Aorta (tissue), 5 donors: ENCODE data around the gene GRM4. TPM values are rescaled to one million over a fixed set of nuclear protein-coding genes. Genes with fewer than 3 reads are reported as not detected.
"Not testable (repeated sequence)": the region's sequence is repeated elsewhere in the genome, so short reads cannot be mapped to it uniquely, and the experiment has no call there.

Experiments
- ATAC-seq: fragments of 200-7000 bp; cut with Tn5 transposase; one replicate; pipeline ENCODE4 v1.9.1; 2022; ENCODE audit warnings: moderate library complexity; ENCODE audit not compliant: low FRiP score
- DNase-seq, 2 donors: peaks; one replicate each; pipeline ENCODE4 v3.0.0-alpha.2; 2020
- H3K27ac ChIP-seq, 2 donors: one replicate each; pipeline ENCODE4 v1.5.1; 2013; ENCODE audit warnings: low read length in 2 of 2, mild to moderate bottlenecking in 2 of 2, moderate library complexity in 2 of 2, control low read depth in 1 of 2, inconsistent platforms in 1 of 2, low read depth in 1 of 2
- H3K27me3 ChIP-seq, 2 donors: one replicate each; pipeline ENCODE4 v1.6.1; 2013; ENCODE audit warnings: control low read depth in 1 of 2, low read length in 1 of 2, mild to moderate bottlenecking in 1 of 2, moderate library complexity in 1 of 2; ENCODE audit not compliant: insufficient read depth in 2 of 2, control insufficient read depth in 1 of 2
- H3K36me3 ChIP-seq, 2 donors: one replicate each; pipeline ENCODE4 v1.6.1; 2013; ENCODE audit warnings: control low read depth in 1 of 2, low read length in 1 of 2, mild to moderate bottlenecking in 1 of 2; ENCODE audit not compliant: insufficient read depth in 2 of 2, control insufficient read depth in 1 of 2
- H3K4me1 ChIP-seq, 2 donors: one replicate each; pipeline ENCODE4 v1.6.1; 2013; ENCODE audit warnings: low read length in 2 of 2, control low read depth in 1 of 2, mild to moderate bottlenecking in 1 of 2, moderate library complexity in 1 of 2; ENCODE audit not compliant: insufficient read depth in 2 of 2, control insufficient read depth in 1 of 2
- H3K4me3 ChIP-seq, 2 donors: one replicate each; pipeline ENCODE4 v1.5.1; 2013; ENCODE audit warnings: low read length in 2 of 2, control low read depth in 1 of 2, mild to moderate bottlenecking in 1 of 2
- H3K9me3 ChIP-seq: one replicate; pipeline ENCODE4 v1.6.1; 2013; ENCODE audit warnings: mild to moderate bottlenecking, low read length; ENCODE audit not compliant: control insufficient read depth
- WGBS, 2 donors: extraction: QIAGEN DNeasy Blood & Tissue Kit; methylation state at CpG; one replicate each; pipeline ENCODE4 v1.1.7; 2013; 5-methylcytosine and 5-hydroxymethylcytosine counted together
- intact Hi-C, 2 donors: fragments of 100-400 bp; cut with DNase I; formaldehyde crosslinking; loops; one replicate each; pipeline versions ENCODE4 v1.14.2 to v1.15.0; 2022
- polyA plus RNA-seq, 2 donors: library from polyadenylated mRNA; stranded (reverse); fragments of 200-250 nt; gene quantifications; one replicate each; pipeline ENCODE4 v1.2.3, GENCODE V29; 2013
- total RNA-seq, 2 donors: library from RNA; stranded (reverse); fragmentation: NEBNext Ultra II Directional; extraction: Animal tissue kit (Norgen Biotek cat#: 25700); gene quantifications; one replicate each; pipeline ENCODE4 v1.2.1, GENCODE V29; 2021
- donor health status: healthy with polysubstance abuse.
- donor health status: Bipolar disorder and iron deficiency.
- donor health status: DM: no; HTN: no; CAD: no.
- donor health status: DM: no; HTN: no; CAD: no.
- donor health status: DM: yes; HTN: yes; CAD: no.

GRM4 gene
- total and polyA plus RNA-seq, 4 donors, result not detected

GRCh38 chr6:34020807-34021553 lies 124.9 kb downstream of the GRM4 start:
- peak; percentile 24 to 61 for DNase-seq
- H3K27me3 ChIP-seq, result no peaks in the 10 kb centered on the region
- no peak overlapping the region for H3K4me3 ChIP-seq
- H3K4me1 ChIP-seq, result no peaks in the 10 kb centered on the region
- 63 to 66% methylated on average over 17 of the region's 17 CpGs for WGBS, 2 donors
- H3K27ac ChIP-seq, result no peak overlapping the region
- no peak for ATAC-seq
- H3K36me3 ChIP-seq, result no peaks in the 10 kb centered on the region
- intact Hi-C loops, result loop anchor here in 1 of 2 donors (10.0 kb wide), 1 partner anchor 256 kb away; no protein-coding TSS in a partner anchor
- H3K9me3 ChIP-seq, result peaks cover 3% of the 10 kb centered on the region

DNA sequence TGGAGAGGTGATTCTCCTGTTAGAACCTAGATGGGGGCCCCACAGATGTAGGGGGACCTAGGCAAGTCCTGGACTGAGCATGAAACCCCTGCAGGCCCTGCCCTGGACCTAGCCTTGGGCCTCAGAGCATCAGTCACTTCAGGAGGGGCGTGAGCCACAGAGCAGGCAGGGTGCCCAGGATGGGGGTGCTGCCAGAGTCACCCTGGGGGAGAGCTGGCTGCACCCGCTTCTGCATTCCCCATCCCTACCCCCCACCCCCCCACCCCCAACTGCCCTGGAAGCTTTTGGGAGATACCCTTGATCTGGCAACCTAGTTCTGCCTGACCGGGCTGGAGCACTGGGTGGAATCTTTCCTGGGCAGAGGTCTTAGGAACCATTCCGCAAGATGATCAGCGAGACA lies 125.6 kb downstream of the GRM4 start:
- DNase-seq, result peak; percentile 12 to 55
- 86 to 92% methylated on average over 4 to 5 of the region's 5 CpGs for WGBS, 2 donors
- no peak overlapping the region for H3K4me3 ChIP-seq
- intact Hi-C loops, result loop anchor here in 1 of 2 donors (10.0 kb wide), 1 partner anchor 255 kb away; no protein-coding TSS in a partner anchor
- no peak overlapping the region for H3K27ac ChIP-seq
- H3K36me3 ChIP-seq, result no peaks in the 10 kb centered on the region
- no peaks in the 10 kb centered on the region for H3K27me3 ChIP-seq
- no peak for ATAC-seq
- H3K9me3 ChIP-seq, result peaks cover 3% of the 10 kb centered on the region
- H3K4me1 ChIP-seq, result no peaks in the 10 kb centered on the region

- no peaks in the 10 kb centered on the region for H3K27me3 ChIP-seq
- no peak overlapping the region for H3K27ac ChIP-seq
- ATAC-seq, result no peak
- H3K4me3 ChIP-seq, result no peak overlapping the region
- H3K9me3 ChIP-seq, result peaks cover 2% of the 10 kb centered on the region
- H3K4me1 ChIP-seq, result no peaks in the 10 kb centered on the region
- no peaks in the 10 kb centered on the region for H3K36me3 ChIP-seq
- DNase-seq, result peak in 1 of 2 donors; percentile 46
- 64 to 68% methylated on average over 7 of the region's 7 CpGs for WGBS, 2 donors
- intact Hi-C loops, result no loop called here
Measured at GRCh38 chr6:34018961-34019606, 126.8 kb downstream of the GRM4 start.

- H3K9me3 ChIP-seq, result no peaks in the 10 kb centered on the region
- H3K4me1 ChIP-seq, result no peaks in the 10 kb centered on the region
- intact Hi-C loops, result no loop called here
- no peak for DNase-seq
- H3K36me3 ChIP-seq, result no peaks in the 10 kb centered on the region
- ATAC-seq, result no peak
- WGBS, 2 donors, result 79 to 80% methylated on average over 6 of the region's 6 CpGs
- no peak overlapping the region for H3K4me3 ChIP-seq
- H3K27me3 ChIP-seq, result no peaks in the 10 kb centered on the region
- H3K27ac ChIP-seq, result no peak overlapping the region
Measured at GRCh38 chr6:34018026-34018425, 127.9 kb downstream of the GRM4 start.

- intact Hi-C loops, result no loop called here
Measured at GRCh38 chr6:34017106-34017805, 128.6 kb downstream of the GRM4 start.

GRCh38 chr6:34016573-34016972 lies 129.3 kb downstream of the GRM4 start:
- ATAC-seq, DNase-seq, H3K9me3 ChIP-seq, H3K27ac ChIP-seq, H3K27me3 ChIP-seq, intact Hi-C loops, H3K36me3 ChIP-seq, H3K4me1 ChIP-seq, H3K4me3 ChIP-seq: not testable (repeated sequence)
- 92 to 95% methylated on average over 3 of the region's 3 CpGs for WGBS, 2 donors

More at GRCh38 chr6:34017106-34017805, 128.6 kb downstream of the GRM4 start:
- H3K27ac ChIP-seq, result no peak overlapping the region
- DNase-seq (peak; percentile 28 to 61), ATAC-seq (no peak)
- no peaks in the 10 kb centered on the region for H3K4me1 ChIP-seq
- WGBS, 2 donors, result 93 to 95% methylated on average over 54 of the region's 54 CpGs
- H3K4me3 ChIP-seq, result no peak overlapping the region
- no peaks in the 10 kb centered on the region for H3K9me3 ChIP-seq
- H3K36me3 ChIP-seq, result no peaks in the 10 kb centered on the region
- H3K27me3 ChIP-seq, result no peaks in the 10 kb centered on the region

GRCh38 chr6:34015586-34015985 lies 130.3 kb downstream of the GRM4 start:
- intact Hi-C loops, result no loop called here
- no peak overlapping the region for H3K27ac ChIP-seq
- no peaks in the 10 kb centered on the region for H3K4me1 ChIP-seq
- H3K36me3 ChIP-seq, result no peaks in the 10 kb centered on the region
- DNase-seq, result peak; percentile 3 to 19
- WGBS, 2 donors, result 50 to 57% methylated on average over 6 of the region's 6 CpGs
- no peak overlapping the region for H3K4me3 ChIP-seq
- no peaks in the 10 kb centered on the region for H3K27me3 ChIP-seq
- no peaks in the 10 kb centered on the region for H3K9me3 ChIP-seq
- ATAC-seq, result no peak

GRCh38 chr6:34011264-34011663 lies 134.6 kb downstream of the GRM4 start:
- no peaks in the 10 kb centered on the region for H3K36me3 ChIP-seq
- WGBS, 2 donors, result 13 to 16% methylated on average over 5 of the region's 5 CpGs
- H3K4me3 ChIP-seq, result no peak overlapping the region
- no peak for DNase-seq
- H3K27ac ChIP-seq, result no peak overlapping the region
- intact Hi-C loops, result no loop called here
- no peaks in the 10 kb centered on the region for H3K4me1 ChIP-seq
- H3K9me3 ChIP-seq, result peaks cover 8% of the 10 kb centered on the region
- H3K27me3 ChIP-seq, result no peaks in the 10 kb centered on the region
- no peak for ATAC-seq
